ENCODE results near the gene SUSD6. TPM values are rescaled to one million over a fixed set of nuclear protein-coding genes. Genes with fewer than 3 reads are reported as not detected.
A peak's percentile ranks its signal among the peaks of the same experiment; 100 is the strongest.

SUSD6 gene
- total and polyA plus RNA-seq, 8 donors, result 8.9 to 41.9 (median 20.3) TPM

DNA sequence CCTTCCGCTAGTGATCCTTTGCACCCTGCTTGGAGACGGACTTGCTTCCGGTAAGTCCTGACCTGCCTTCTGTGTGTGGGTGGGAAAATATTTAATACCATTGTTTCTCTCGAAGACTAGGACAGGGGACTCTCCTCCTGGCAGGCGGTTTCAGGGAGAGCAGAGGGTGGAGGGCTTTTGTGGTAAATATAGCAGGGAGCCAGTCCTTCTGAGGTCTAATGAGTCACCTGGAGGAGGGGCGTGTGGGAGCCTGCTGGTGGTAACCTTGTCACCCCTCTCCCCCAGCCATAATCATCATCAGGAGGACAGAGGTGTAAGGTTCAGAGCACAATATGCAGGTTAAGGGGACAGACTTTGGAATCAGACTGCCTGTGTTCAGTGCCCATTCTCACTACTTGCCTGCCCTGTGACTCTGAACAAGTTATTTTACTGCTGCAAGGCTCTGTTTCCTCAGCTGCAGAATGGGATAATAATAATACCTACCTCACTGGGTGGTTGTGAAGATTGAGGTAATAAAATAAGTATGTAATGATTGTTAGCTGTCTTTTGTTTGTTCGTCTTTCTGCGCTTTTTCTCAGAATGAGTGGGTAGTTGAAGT is 47.4 kb downstream of the SUSD6 start:
- FAIRE-seq, result no peak
- TF ChIP-seq CTCF (IDR thresholded peaks at IDR 0.05), result no peak
- Histone ChIP-seq H3K27me3 (no peaks in the 10 kb centered on the region), H3K9me3 (no peaks in the 10 kb centered on the region), H3K4me1 (peaks cover 27 to 67% (median 37%) of the 10 kb centered on the region in 3 donors), H3K4me3 (no peak overlapping the region), H3K27ac (peak overlapping the region in 3 of 4 donors; percentile 3 to 81 (median 73)), H3K36me3 (peaks cover 0 to 3% (median 0%) of the 10 kb centered on the region in 3 donors)
- no peak for DNase-seq
- WGBS, 2 donors, result 74 to 80% methylated on average over 8 of the region's 8 CpGs
- intact Hi-C loops (cut with DNase I), result no loop called here
- peak in 3 of 4 donors; percentile 12 to 32 (median 23) for ATAC-seq

DNA sequence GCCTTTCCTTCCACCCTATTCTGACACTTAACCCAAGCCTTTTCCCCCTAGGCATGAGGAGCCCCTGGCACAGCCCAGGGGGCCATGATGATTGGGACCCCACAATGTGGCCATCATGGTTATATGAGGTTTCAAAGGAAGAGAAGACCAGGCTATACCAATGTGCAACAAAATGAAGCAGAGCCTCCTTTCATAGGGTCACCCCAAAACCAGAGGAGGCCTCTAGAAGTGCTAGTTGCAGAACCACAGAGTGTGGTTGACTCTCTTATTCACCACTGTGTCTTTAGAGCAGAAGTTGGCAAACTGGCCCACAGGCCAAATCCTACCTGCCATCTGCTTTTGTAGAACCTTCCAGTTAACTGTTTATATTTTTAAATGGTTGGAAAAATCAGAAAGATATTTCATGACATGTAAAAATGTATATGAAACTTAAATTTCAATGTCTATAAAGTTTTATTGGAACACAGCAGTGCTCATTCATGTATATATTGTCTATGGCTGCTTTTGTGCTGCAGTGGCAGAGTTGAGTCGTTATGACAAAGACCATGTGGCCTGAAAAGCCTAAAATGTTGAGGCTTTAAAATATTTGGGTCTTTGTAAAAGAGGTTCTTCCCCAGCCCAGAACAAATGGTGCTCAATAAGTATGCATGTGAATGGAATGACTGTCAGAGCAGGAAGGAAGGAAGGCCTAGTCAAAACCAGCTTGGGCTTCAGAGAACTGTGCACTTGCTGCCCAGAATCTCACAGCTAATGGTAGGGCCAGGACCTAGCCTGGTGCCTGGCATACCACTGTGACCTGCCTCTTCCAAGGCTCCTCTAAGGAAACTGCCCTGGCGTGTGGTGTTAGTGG is 49.2 kb downstream of the SUSD6 start:
- H3K9me3 ChIP-seq, result no peaks in the 10 kb centered on the region
- H3K36me3 ChIP-seq, result peaks cover 0 to 3% (median 0%) of the 10 kb centered on the region in 3 donors
- H3K27me3 ChIP-seq, result no peaks in the 10 kb centered on the region
- H3K4me3 ChIP-seq, result no peak overlapping the region
- ATAC-seq, result no peak
- H3K27ac ChIP-seq, result no peak overlapping the region
- intact Hi-C loops (cut with DNase I), result loop anchor here in 1 of 3 donors (10.0 kb wide), 1 partner anchor 54 kb away; no protein-coding TSS in a partner anchor
- DNase-seq, result no peak
- FAIRE-seq, result no peak
- peaks cover 30 to 73% (median 42%) of the 10 kb centered on the region in 3 donors for H3K4me1 ChIP-seq
- WGBS, 2 donors, result 94 to 98% methylated on average over 2 of the region's 2 CpGs
- TF ChIP-seq CTCF (IDR thresholded peaks at IDR 0.05), result no peak

GRCh38 chr14:69661194-69661537 is 49.8 kb downstream of the SUSD6 start:
- H3K9me3 ChIP-seq, result no peaks in the 10 kb centered on the region
- ATAC-seq, result no peak
- no peak for TF ChIP-seq CTCF (IDR thresholded peaks at IDR 0.05)
- no peak for DNase-seq
- H3K27ac ChIP-seq, result peak overlapping the region in 1 of 4 donors; percentile 39
- no peak for FAIRE-seq
- intact Hi-C loops (cut with DNase I), result loop anchor here in 1 of 3 donors (10.0 kb wide), 1 partner anchor 54 kb away; no protein-coding TSS in a partner anchor
- H3K4me1 ChIP-seq, result peaks cover 35 to 79% (median 46%) of the 10 kb centered on the region in 3 donors
- H3K4me3 ChIP-seq, result no peak overlapping the region
- H3K27me3 ChIP-seq, result no peaks in the 10 kb centered on the region
- peaks cover 0 to 3% (median 0%) of the 10 kb centered on the region in 3 donors for H3K36me3 ChIP-seq
- 44 to 57% methylated on average over 1 of the region's 1 CpG for WGBS, 2 donors

DNA sequence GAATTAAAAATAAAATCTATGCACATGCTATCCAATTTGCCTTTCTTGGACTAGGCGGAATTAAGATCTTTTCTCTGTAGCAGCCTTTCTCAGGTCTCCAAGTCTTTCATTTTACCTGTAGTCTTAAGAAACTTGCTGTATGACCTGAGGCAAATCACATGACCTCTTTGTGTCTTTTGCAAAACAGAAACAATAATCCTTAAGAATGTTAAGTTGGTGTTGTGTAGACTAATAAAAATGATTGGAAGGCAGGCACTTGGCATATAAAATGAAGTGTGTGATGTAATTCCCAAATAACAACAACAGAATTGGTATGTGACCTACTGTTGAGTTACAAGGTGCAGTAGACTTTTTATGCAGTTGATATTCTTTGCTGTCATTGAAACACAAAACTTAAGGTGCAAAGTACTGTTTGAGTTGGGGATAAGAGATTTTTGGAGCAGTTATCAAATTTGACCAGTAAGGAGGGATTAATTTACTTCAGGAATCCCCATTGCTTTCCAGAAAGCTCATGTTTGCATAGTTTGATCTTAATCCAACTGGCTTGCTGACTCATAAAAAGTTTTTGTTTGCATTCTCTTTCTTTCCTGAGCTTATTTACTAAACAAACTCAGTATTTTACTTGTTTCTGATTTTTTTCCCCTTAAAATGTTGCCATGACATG is 51.4 kb downstream of the SUSD6 start:
- no peak for FAIRE-seq
- no peak for TF ChIP-seq CTCF (IDR thresholded peaks at IDR 0.05)
- no peak overlapping the region for H3K4me3 ChIP-seq
- H3K4me1 ChIP-seq, result peaks cover 40 to 76% (median 50%) of the 10 kb centered on the region in 3 donors
- 91 to 95% methylated on average over 1 of the region's 1 CpG for WGBS, 2 donors
- intact Hi-C loops (cut with DNase I), result loop anchor here in 1 of 3 donors (10.0 kb wide), 1 partner anchor 52 kb away; no protein-coding TSS in a partner anchor
- H3K9me3 ChIP-seq, result no peaks in the 10 kb centered on the region
- peaks cover 0 to 3% (median 0%) of the 10 kb centered on the region in 3 donors for H3K36me3 ChIP-seq
- H3K27me3 ChIP-seq, result no peaks in the 10 kb centered on the region
- no peak for ATAC-seq
- H3K27ac ChIP-seq, result peak overlapping the region in 2 of 4 donors; percentile 51 to 67
- DNase-seq, result no peak
